Stimulated activated naive CD8-positive, alpha-beta T cell treated with anti-CD3 and anti-CD28 coated beads, Interleukin-15, Interleukin-2, amounts not matched to agents 100 ng/mL and 50 ng/mL, for 24 hours (primary cell): ENCODE measurements around the gene TMEM200C.

Source experiments
- H3K27ac Mint-ChIP-seq: one replicate; pipeline ENCODE4 v1.8.0; 2021; ENCODE audit warnings: mild to moderate bottlenecking, mixed read lengths
- H3K27me3 Mint-ChIP-seq: one replicate; pipeline ENCODE4 v1.8.0; 2021; ENCODE audit warnings: mixed read lengths
- H3K36me3 Mint-ChIP-seq: one replicate; pipeline ENCODE4 v1.8.0; 2021; ENCODE audit warnings: low read depth, mixed read lengths
- H3K4me1 Mint-ChIP-seq: one replicate; pipeline ENCODE4 v1.8.0; 2021; ENCODE audit warnings: low read depth, mixed read lengths
- H3K4me3 Mint-ChIP-seq: one replicate; pipeline ENCODE4 v1.8.0; 2021; ENCODE audit warnings: mild to moderate bottlenecking, mixed read lengths
- H3K9me3 Mint-ChIP-seq: one replicate; pipeline ENCODE4 v1.8.0; 2021; ENCODE audit warnings: mixed read lengths

Gene TMEM200C

DNA sequence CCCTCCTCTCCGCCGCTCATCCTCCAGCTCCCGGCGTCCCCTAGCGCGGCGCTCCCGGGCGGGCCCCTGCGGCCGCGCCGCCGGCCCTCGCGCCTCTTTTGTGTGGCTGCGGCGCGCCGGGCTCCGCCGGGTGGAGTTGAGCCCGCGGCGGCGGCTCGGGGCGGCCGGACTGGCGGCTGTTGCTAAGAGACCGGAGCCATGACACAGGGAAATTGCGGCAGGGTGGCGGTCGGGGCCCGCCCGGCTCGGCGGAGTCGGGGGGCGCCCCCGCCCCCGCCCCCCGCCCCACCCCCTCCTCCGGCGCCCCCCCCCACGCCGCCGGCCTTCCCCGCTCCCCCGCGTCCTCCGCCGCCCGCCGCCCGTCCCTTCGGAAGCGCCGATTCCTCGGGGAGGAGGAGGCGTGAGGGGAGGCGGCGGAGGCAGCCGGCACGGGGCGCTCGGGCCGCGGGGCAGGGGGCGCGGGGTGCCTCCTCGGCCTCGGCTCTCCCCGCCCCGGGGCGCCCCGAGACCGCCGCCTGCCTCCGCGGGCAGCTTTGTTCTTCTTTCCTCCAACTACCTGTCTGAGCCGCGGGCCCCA, at the start of gene TMEM200C:
TSS of gene TMEM200C (minus strand) at position 224 of the 577 bp plus-strand sequence. CDS start 3,459 bp downstream, outside the sequence.
- no peaks in the 10 kb centered on the region for H3K9me3 Mint-ChIP-seq
- peak within 1 kb of the TSS; percentile 43 for H3K4me3 Mint-ChIP-seq
- H3K27me3 Mint-ChIP-seq, result peaks cover 71% of the 10 kb centered on the region
- H3K27ac Mint-ChIP-seq, result no peak within 1 kb of the TSS
- H3K36me3 Mint-ChIP-seq, result no peaks in the 10 kb centered on the region
- peaks cover 9% of the 10 kb centered on the region for H3K4me1 Mint-ChIP-seq

DNA sequence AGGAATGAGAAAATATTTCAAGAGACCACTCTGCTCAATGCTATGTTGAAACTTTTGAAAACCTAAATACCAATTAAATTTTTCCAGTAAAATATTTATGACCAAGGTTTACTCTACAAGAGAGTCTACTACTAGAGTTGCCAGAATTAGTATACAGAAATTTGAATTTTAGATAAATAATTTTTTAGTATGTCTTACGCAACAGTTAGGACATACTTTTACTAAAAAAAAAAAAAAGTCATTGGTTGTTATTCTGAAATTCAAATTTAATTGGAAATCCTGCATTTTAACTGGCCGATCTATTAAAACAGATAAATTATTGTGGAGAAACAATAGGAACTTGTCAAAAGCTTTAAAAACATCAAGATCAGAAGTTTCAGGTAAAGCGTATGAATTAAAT, 49.1 kb upstream of the TMEM200C start:
- Mint-ChIP-seq H3K27me3 (peaks cover 12% of the 10 kb centered on the region), H3K4me3 (no peak overlapping the region), H3K27ac (no peak overlapping the region), H3K4me1 (no peaks in the 10 kb centered on the region), H3K9me3 (no peaks in the 10 kb centered on the region), H3K36me3 (no peaks in the 10 kb centered on the region)

DNA sequence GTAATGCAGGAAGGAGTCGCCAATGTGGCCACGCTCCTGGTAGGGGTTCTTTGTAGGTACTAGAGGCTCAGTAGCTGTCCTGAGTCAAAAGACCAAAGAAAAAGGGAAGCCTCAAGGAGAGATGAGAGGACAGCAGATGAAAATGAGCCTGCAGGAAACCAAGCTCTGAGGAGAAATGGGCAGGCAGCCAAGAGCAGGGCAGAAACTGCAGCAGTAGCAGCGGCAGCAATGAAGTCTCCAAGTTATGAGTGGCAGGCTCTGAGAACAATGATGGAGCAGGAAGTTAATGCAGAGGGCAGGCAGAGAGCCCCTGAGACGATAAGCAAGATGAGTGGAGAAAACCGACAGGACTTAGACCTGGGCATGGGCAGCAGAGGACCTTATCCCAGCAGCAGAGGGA, 48.2 kb upstream of the TMEM200C start:
- H3K4me3 Mint-ChIP-seq, result no peak overlapping the region
- no peak overlapping the region for H3K27ac Mint-ChIP-seq
- H3K9me3 Mint-ChIP-seq, result no peaks in the 10 kb centered on the region
- peaks cover 12% of the 10 kb centered on the region for H3K27me3 Mint-ChIP-seq
- no peaks in the 10 kb centered on the region for H3K36me3 Mint-ChIP-seq
- H3K4me1 Mint-ChIP-seq, result no peaks in the 10 kb centered on the region

DNA sequence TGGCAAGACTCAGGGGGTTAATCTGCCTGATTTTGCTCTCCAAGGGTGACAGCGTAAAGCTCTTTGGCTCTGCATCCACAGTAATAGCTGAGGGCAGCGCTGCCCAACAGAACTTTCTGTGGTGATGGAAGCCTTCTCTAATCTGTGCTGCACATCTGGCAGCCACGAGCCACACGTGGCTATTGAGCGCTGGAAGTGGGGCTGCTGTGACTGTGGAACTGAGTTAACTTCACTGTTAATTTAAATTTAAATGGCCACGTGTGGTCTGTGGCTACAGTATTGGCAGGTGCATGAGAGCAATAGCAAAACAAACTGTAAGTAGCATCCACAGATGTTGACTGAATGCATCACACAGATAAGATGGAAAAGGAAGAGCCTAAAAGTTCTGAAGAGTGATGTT, 47.3 kb upstream of the TMEM200C start:
- H3K27me3 Mint-ChIP-seq, result peaks cover 12% of the 10 kb centered on the region
- H3K4me1 Mint-ChIP-seq, result no peaks in the 10 kb centered on the region
- H3K27ac Mint-ChIP-seq, result no peak overlapping the region
- H3K4me3 Mint-ChIP-seq, result no peak overlapping the region
- no peaks in the 10 kb centered on the region for H3K36me3 Mint-ChIP-seq
- no peaks in the 10 kb centered on the region for H3K9me3 Mint-ChIP-seq

DNA sequence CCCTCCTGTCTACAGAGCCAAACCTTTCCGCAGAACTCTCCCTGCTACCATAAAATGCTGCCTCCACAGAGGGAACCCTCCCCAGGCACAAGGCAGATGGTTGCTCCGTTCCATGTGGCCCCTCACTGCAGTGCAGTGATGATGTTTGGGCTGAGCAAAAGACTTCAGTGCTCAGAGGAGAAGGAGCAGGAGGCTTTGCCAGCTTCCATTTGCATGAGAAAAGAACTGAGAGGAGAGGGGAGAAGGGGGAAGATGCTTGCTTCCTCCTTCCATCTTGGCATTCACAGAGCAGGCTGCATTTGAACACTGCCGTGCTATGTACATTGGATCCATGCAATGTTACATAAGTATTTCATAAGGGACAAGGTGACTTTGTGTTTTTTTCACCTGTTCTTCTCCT, 46.6 kb upstream of the TMEM200C start:
- no peaks in the 10 kb centered on the region for H3K4me1 Mint-ChIP-seq
- peaks cover 12% of the 10 kb centered on the region for H3K27me3 Mint-ChIP-seq
- no peak overlapping the region for H3K4me3 Mint-ChIP-seq
- no peaks in the 10 kb centered on the region for H3K9me3 Mint-ChIP-seq
- no peaks in the 10 kb centered on the region for H3K36me3 Mint-ChIP-seq
- H3K27ac Mint-ChIP-seq, result no peak overlapping the region

DNA sequence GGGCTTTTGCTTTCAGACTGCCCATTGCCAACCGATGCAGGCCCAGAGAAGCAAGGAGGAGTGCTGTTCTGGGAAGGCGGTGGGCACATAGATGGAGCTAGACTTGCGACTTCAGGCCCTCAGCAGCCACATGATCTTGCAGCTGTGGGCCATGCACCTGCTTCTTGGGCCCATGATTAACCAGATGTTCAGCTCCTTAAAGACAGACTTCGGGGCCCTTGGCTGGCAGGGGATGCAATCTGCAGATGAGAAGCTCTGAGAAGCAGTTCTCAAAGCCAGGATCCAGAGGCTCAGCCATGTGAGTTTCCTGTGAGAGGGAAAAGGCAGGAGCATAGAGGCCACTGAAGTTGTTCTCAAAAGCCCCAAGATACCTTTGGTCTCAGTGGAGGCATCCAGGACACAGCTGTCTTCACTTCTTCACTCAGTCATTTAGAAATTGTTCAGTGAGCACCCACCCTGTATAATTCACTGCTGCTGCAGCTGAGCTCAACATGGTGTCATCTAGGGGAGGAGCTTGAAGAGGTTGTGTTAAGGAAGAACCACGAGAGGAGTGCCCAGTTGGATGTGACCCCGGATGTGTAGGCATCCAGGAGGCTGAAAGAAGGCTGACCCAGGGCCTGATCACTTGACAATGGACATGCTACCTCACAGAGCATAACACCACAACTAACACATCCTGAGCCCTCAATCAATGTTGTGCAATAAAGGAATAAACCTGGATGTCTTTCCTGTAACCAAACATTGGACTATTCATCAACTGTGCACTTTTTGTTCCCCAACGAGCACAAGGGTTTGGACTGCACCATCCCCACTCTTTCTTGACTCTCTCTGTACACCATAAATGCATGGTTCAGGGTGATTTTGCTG, 44.7 kb upstream of the TMEM200C start:
- H3K9me3 Mint-ChIP-seq, result no peaks in the 10 kb centered on the region
- H3K27me3 Mint-ChIP-seq, result peaks cover 12% of the 10 kb centered on the region
- no peaks in the 10 kb centered on the region for H3K4me1 Mint-ChIP-seq
- no peaks in the 10 kb centered on the region for H3K36me3 Mint-ChIP-seq
- no peak overlapping the region for H3K4me3 Mint-ChIP-seq
- no peak overlapping the region for H3K27ac Mint-ChIP-seq

DNA sequence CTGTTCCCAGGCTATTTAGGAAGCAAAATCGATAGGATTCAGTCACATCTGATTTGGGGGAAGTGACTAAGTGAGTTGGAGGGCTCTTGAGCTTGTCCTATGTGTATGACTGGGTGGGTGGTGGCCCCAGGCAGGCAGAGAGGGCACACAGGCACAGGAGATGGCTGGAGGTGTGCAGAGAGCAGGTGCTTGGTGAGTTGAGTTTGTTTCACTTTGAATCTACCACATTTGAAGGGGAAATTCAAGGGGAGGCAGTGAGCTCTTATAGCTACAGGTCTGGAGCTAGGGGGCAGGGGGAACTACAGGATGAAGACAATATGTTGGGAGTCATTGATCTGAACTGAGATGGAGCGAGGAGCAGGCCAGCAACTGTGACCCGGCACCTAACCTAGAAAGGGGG, 42.5 kb upstream of the TMEM200C start:
- H3K27me3 Mint-ChIP-seq, result peaks cover 17% of the 10 kb centered on the region
- no peak overlapping the region for H3K4me3 Mint-ChIP-seq
- H3K36me3 Mint-ChIP-seq, result no peaks in the 10 kb centered on the region
- peaks cover 5% of the 10 kb centered on the region for H3K9me3 Mint-ChIP-seq
- no peak overlapping the region for H3K27ac Mint-ChIP-seq
- no peaks in the 10 kb centered on the region for H3K4me1 Mint-ChIP-seq

DNA sequence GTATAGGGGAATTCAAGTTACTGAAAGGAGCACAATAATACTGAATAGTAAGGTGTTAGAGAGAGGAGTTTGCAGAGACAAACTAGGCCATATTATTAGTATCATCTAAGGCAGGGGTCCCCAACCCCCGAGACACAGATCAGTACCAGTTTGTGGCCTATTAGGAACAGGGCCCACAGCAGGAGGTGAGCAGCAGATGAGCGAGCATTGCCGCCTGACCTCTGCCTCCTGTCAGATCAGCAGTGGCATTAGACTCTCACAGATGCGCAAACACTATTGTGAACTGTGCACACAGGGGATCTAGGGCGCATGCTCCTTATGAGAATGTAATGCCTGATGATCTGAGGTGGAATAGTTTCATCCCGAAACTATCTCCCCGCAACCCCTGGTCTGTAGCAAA, 41.8 kb upstream of the TMEM200C start:
- H3K4me3 Mint-ChIP-seq, result no peak overlapping the region
- H3K27me3 Mint-ChIP-seq, result peaks cover 17% of the 10 kb centered on the region
- no peak overlapping the region for H3K27ac Mint-ChIP-seq
- H3K4me1 Mint-ChIP-seq, result no peaks in the 10 kb centered on the region
- peaks cover 5% of the 10 kb centered on the region for H3K9me3 Mint-ChIP-seq
- no peaks in the 10 kb centered on the region for H3K36me3 Mint-ChIP-seq

DNA sequence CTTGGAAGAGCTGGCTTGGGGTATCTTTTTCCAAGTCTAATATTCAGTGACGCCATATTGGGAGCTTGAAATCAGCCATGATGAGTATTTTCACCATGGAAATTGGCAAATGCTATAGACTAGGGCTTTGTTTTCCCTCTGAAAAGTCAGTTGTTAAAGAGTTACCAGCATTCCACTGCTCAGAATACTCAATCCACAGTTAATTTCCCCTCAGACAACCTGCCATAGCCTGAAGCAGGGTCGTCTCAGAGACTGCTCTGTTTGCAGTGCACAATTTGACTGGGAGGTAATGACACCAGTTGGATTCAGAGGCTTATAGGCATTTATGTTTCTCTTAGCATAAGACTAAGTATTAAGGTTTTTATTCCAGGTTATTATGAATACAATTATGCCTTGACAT, 35.5 kb upstream of the TMEM200C start:
- no peaks in the 10 kb centered on the region for H3K4me1 Mint-ChIP-seq
- no peak overlapping the region for H3K4me3 Mint-ChIP-seq
- no peaks in the 10 kb centered on the region for H3K36me3 Mint-ChIP-seq
- H3K27ac Mint-ChIP-seq, result no peak overlapping the region
- H3K27me3 Mint-ChIP-seq, result peaks cover 23% of the 10 kb centered on the region
- H3K9me3 Mint-ChIP-seq, result peaks cover 17% of the 10 kb centered on the region

DNA sequence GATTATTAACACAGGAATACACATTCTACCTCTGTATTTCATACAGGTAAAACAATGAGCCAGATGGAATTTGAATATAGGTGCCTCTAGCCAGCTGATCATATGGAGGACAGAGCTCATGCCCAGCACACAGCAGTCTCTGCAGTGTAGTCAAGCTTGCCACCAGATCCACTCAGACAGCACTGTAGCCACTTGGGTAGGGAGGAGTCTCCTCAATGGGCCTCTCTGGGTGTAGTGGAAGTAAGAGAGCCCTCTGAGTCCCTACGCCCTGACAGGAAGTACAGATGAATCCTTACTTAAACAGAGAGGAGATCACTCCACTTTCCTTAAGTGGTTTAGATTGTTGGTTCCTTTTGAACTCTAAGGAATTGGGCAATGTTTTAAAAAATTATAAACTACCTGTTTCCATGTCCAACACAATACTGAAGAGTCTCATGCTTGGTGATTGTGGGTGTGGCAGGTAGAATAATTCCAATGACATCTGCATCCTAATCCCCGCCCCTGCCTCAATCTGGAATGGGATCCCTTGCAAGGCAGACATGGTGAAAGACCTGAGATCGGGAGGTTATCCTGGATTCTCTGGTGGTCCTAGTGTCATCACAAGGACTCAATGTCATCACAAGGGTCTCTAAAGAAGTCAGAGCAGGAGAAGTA, 23.0 kb upstream of the TMEM200C start:
- Mint-ChIP-seq H3K36me3 (no peaks in the 10 kb centered on the region), H3K4me3 (no peak overlapping the region), H3K9me3 (no peaks in the 10 kb centered on the region), H3K27ac (no peak overlapping the region), H3K27me3 (peaks cover 16% of the 10 kb centered on the region), H3K4me1 (no peaks in the 10 kb centered on the region)

DNA sequence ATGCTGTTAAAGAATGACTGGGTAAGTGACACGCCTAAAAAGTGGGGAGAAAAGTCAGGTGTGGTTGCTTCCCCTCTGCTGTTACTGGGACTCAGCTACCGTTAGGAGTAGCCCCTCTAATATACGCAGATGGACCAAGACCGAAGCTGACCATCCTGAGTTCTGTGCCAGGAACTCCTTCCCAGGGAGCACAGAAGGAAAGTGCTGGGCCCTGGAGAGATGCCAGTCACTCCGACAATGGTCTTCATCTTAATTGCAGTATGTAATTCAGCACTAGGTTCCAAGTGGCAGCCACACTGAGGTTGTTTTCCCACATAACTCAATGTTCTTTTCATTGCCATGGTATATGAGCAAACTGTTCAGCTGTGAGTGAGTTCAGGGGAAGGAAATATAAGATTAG, 19.6 kb upstream of the TMEM200C start:
- no peaks in the 10 kb centered on the region for H3K36me3 Mint-ChIP-seq
- H3K27me3 Mint-ChIP-seq, result peaks cover 15% of the 10 kb centered on the region
- no peak overlapping the region for H3K4me3 Mint-ChIP-seq
- no peaks in the 10 kb centered on the region for H3K9me3 Mint-ChIP-seq
- no peaks in the 10 kb centered on the region for H3K4me1 Mint-ChIP-seq
- H3K27ac Mint-ChIP-seq, result no peak overlapping the region

DNA sequence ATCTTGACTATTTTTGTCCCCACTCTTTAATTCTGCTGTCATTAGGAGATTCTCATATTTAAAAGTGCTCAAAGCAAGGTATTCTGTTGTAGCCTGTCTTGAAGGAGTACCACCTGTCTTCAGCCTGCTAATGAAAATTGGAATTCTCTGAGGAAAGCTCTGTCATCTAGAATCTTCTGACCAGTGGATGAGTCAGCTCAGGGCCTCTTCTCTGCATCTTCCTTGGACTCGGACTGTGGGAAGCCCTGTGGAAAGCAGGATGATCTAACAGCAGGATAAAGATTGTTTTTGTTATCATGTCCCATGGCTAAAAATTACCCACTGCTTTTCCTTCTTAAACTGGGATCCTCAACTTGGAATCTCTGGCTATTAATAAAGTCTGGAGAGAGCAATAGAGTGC, 18.7 kb upstream of the TMEM200C start:
- no peaks in the 10 kb centered on the region for H3K4me1 Mint-ChIP-seq
- no peaks in the 10 kb centered on the region for H3K9me3 Mint-ChIP-seq
- no peak overlapping the region for H3K27ac Mint-ChIP-seq
- H3K4me3 Mint-ChIP-seq, result no peak overlapping the region
- H3K27me3 Mint-ChIP-seq, result peaks cover 11% of the 10 kb centered on the region
- H3K36me3 Mint-ChIP-seq, result no peaks in the 10 kb centered on the region

DNA sequence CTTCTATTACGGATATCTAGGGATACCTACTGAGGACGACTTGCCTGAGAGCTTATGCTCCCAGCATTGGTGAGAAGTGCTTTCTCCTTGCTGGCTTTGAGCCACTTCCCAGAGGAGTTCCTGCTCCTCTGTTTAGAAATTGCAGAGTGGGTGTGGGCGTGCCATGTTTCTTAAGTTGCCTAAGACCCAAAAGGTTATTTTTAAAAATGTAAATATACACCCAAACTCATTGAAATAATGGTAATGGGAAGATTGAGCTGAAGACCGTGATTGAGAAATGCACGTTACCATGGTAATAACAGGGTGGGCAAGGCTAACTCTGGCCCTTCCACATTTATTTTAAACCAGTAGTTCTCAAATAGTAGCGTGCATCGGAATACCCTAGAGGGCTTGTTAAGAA, 17.2 kb upstream of the TMEM200C start:
- Mint-ChIP-seq H3K36me3 (no peaks in the 10 kb centered on the region), H3K9me3 (no peaks in the 10 kb centered on the region), H3K27me3 (peaks cover 9% of the 10 kb centered on the region), H3K27ac (no peak overlapping the region), H3K4me3 (no peak overlapping the region), H3K4me1 (no peaks in the 10 kb centered on the region)

DNA sequence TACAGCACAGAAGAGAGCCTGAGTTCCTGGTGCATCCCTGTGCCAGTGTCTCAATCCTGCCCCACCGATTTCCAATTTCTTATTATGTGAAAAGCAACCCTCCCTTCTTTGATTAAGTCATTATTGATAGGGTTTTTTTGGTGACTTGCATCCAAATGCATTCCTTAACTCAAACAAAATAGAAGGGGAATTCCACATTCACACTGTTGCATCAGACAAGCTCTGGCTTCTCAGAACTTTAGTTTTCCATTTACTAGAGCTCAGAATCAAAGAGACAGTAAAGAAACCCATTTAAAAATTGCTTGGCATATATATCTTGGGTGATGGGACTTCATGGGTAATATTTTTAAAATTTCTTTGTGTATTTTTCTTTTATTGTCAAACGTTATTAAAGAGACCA, 13.8 kb upstream of the TMEM200C start:
- H3K27ac Mint-ChIP-seq, result no peak overlapping the region
- H3K27me3 Mint-ChIP-seq, result peaks cover 18% of the 10 kb centered on the region
- H3K4me3 Mint-ChIP-seq, result no peak overlapping the region
- H3K36me3 Mint-ChIP-seq, result no peaks in the 10 kb centered on the region
- no peaks in the 10 kb centered on the region for H3K9me3 Mint-ChIP-seq
- H3K4me1 Mint-ChIP-seq, result no peaks in the 10 kb centered on the region

DNA sequence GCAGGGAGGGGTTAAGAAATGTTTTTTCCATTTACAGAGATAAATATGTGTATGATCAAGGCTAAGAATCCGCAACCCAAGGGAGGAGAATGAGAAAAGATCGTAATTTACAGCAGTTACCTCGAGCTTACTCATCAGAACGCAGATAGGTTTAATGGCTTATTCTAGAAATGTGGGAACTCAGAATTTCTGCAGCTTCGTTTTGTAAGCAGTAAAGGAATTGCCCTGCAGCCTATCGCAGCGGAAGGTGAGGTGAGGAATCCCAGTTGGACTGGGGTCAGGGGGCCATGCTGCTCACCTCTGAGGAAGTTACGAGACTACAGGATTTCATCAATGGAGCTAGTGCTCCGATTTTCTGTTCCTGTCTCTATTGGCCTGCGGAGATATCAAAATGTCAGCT, 8.1 kb upstream of the TMEM200C start:
- Mint-ChIP-seq H3K4me3 (no peak overlapping the region), H3K36me3 (no peaks in the 10 kb centered on the region), H3K27me3 (peaks cover 46% of the 10 kb centered on the region), H3K27ac (no peak overlapping the region), H3K4me1 (no peaks in the 10 kb centered on the region), H3K9me3 (no peaks in the 10 kb centered on the region)
